OCI-LY3 (cell line): Measurements from ENCODE around the gene TRIO.

ENCODE experiments used
- CTCF ChIP-seq: fragments of 200-600, 300-600 bp; sonication (generic); IDR thresholded peaks from 2 replicates; pipeline ENCODE4 v1.5.1; 2014; ENCODE audit warnings: antibody characterized with exemption, low read length, low read depth
- EZH2phosphoT487 ChIP-seq: fragments of 200-600 bp; shearing (Covaris generic); IDR thresholded peaks from 2 replicates; pipeline ENCODE4 v1.6.1; 2018; ENCODE audit warnings: antibody characterized with exemption, mixed run types, low read depth

DNA sequence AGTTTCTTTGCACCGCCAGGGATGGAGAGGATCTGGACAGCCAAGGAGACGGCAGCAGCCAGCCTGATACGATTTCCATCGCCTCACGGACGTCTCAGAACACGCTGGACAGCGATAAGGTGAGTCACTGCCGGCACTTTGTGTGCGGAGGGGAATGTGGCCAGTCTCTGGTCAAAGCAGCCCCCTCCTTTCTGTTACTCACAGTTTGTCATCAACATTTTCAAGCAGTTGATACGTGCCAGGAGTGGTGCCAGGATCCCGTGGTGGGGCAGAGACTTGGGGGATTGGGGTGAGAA, 263.4 kb downstream of the TRIO start:
- TF ChIP-seq CTCF, result no peak
- TF ChIP-seq EZH2phosphoT487, result no peak
